ENCODE data around the gene SCLY. TPM values are rescaled to one million over a fixed set of nuclear protein-coding genes. Genes with fewer than 3 reads are reported as not detected.

SCLY gene
- polyA plus RNA-seq, 2 of the 4 experiments (the other 2 are of a cell fraction) = 19.0 to 28.3 TPM

DNA sequence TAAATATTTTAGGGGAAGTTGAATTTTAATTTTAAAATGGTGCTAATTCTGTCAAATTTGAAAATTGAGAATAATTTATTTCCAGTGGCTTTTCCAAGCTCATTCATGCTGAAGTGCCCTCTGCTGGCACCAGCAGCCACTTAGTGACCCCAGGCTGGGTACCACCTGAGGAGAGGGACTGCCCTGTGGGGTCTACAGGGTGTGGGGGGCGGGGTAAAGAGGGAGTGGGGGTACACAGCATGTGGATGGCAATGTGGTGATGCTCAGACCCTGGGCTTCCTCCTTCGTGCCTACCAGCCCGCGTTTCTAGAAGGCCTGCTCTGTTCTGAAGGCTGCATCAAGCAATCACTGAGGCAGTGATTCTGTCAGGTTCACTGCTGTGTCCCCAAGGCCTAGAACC is 45.1 kb upstream of the SCLY start:
- ChIA-PET POLR2A (no interaction called here), CTCF (no interaction called here)
- H3K27ac ChIP-seq = no peak overlapping the region
- DNase-seq (ENCODE audit: low read depth in 1 of 2, low spot score in 1 of 2) (no peak), FAIRE-seq (no peak), ATAC-seq (no peak)
- no peak overlapping the region for H3K4me2 ChIP-seq
- 74% methylated on average over 4 of the region's 4 CpGs for WGBS (ENCODE audit: missing lambda C conversion rate)
- H3K4me1 ChIP-seq = 0 out of 3 replicates have a peak, but pooled peaks cover under 1% of the 10 kb centered on the region
- peak; percentile 48; the same call in 2 of the 3 replicates for TF ChIP-seq SMC3 (IDR thresholded peaks at IDR 0.05)
- no peak for TF ChIP-seq FOXS1 (CRISPR knock-in tag; IDR thresholded peaks at IDR 0.05)
- no peak for TF ChIP-seq JUN (IDR thresholded peaks at IDR 0.05)
- TF ChIP-seq RAD21 (conservative IDR thresholded peaks at IDR 0.05 in 1 of 2, IDR thresholded peaks at IDR 0.05 in 1 of 2) = peak; percentile 16 to 28; a peak in 2 of 5 replicates
- TF ChIP-seq, protein P1, sequence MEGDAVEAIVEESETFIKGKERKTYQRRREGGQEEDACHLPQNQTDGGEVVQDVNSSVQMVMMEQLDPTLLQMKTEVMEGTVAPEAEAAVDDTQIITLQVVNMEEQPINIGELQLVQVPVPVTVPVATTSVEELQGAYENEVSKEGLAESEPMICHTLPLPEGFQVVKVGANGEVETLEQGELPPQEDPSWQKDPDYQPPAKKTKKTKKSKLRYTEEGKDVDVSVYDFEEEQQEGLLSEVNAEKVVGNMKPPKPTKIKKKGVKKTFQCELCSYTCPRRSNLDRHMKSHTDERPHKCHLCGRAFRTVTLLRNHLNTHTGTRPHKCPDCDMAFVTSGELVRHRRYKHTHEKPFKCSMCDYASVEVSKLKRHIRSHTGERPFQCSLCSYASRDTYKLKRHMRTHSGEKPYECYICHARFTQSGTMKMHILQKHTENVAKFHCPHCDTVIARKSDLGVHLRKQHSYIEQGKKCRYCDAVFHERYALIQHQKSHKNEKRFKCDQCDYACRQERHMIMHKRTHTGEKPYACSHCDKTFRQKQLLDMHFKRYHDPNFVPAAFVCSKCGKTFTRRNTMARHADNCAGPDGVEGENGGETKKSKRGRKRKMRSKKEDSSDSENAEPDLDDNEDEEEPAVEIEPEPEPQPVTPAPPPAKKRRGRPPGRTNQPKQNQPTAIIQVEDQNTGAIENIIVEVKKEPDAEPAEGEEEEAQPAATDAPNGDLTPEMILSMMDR (IDR thresholded peaks at IDR 0.05) = peak; percentile 30; the same call in 2 of the 3 replicates
- no peak for TF ChIP-seq POLR2A (IDR thresholded peaks at IDR 0.05; ENCODE audit: low read length)
- TF ChIP-seq FOSB (CRISPR knock-in tag; IDR thresholded peaks at IDR 0.05) = no peak
- no peak for TF ChIP-seq MYC (IDR thresholded peaks at IDR 0.05; ENCODE audit: borderline replicate concordance, low read length)
- TF ChIP-seq HOXB5 (CRISPR knock-in tag; IDR thresholded peaks at IDR 0.05) = no peak
- TF ChIP-seq, protein P2, sequence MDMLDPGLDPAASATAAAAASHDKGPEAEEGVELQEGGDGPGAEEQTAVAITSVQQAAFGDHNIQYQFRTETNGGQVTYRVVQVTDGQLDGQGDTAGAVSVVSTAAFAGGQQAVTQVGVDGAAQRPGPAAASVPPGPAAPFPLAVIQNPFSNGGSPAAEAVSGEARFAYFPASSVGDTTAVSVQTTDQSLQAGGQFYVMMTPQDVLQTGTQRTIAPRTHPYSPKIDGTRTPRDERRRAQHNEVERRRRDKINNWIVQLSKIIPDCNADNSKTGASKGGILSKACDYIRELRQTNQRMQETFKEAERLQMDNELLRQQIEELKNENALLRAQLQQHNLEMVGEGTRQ (IDR thresholded peaks at IDR 0.05) = no peak
- no peak for TF ChIP-seq TFCP2L1 (CRISPR knock-in tag; IDR thresholded peaks at IDR 0.05)
- TF ChIP-seq CHD4 (IDR thresholded peaks at IDR 0.05; ENCODE audit: borderline replicate concordance) = no peak
- no peak for TF ChIP-seq HEYL (CRISPR knock-in tag; IDR thresholded peaks at IDR 0.05)
- TF ChIP-seq KDM5A (IDR thresholded peaks at IDR 0.05) = no peak
- no peak for TF ChIP-seq MAFK (IDR thresholded peaks at IDR 0.05; ENCODE audit: partially characterized antibody)
- no peaks in the 10 kb centered on the region for H3K9me3 ChIP-seq
- H3K4me3 ChIP-seq = no peak overlapping the region

DNA sequence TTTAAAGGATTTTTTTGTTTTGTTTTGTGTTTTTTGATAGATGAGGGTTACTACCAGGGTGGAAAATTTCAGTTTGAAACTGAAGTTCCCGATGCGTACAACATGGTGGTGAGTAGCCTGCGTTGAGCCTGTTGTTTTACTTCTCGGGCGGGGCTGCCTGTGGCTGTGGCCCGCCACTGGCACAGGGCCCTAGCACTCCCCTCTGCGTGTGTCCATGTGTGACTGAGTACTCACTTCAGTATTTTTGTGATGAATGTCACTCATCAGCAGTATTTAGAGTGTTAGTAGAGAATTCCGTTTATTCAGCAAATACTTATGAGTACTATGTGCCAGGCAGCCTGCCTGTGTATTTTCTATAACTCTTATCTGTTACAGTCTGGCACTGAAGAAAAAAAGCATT is 44.3 kb upstream of the SCLY start:
- 92% methylated on average over 8 of the region's 8 CpGs for WGBS (ENCODE audit: missing lambda C conversion rate)
- DNase-seq (ENCODE audit: low read depth in 1 of 2, low spot score in 1 of 2) (no peak), ATAC-seq (no peak), FAIRE-seq (no peak)
- Histone ChIP-seq H3K27ac (no peak overlapping the region), H3K9me3 (no peaks in the 10 kb centered on the region), H3K4me1 (0 out of 3 replicates have a peak, but pooled peaks cover 7% of the 10 kb centered on the region), H3K4me3 (no peak overlapping the region), H3K4me2 (no peak overlapping the region)
- POLR2A ChIA-PET = no interaction called here
- CTCF ChIA-PET = no interaction called here
- TF ChIP-seq JUNB (IDR thresholded peaks at IDR 0.05) = no peak
- TF ChIP-seq EP300 (IDR thresholded peaks at IDR 0.05) = no peak
- peak; percentile 10 for TF ChIP-seq MAFK (IDR thresholded peaks at IDR 0.05; ENCODE audit: partially characterized antibody)
- no peak for TF ChIP-seq CHD2 (IDR thresholded peaks at IDR 0.05; ENCODE audit: low read length, partially characterized antibody)
- TF ChIP-seq RCOR1 (IDR thresholded peaks at IDR 0.05; ENCODE audit: low read depth, low read length) = no peak
- TF ChIP-seq, protein P2 (IDR thresholded peaks at IDR 0.05) = no peak

DNA sequence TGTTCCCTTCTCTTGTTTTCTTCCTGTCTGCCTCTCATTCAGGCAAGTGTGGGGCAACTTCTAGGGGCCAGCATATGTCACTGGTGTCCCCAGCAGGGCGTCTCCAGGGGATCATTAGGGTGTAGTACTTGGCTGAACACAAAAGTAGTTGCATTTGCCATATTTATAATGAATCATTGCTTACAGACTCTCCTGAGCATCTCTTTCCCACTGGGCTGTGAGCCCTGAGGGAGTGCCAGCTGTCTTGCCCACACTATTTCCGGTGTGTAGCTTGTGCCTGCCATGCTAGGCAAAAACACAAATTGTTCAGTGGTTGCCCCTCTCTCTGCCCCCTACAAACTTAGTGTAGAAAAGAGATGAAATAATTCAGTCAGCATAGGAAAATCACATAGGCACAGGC is 40.8 kb upstream of the SCLY start:
- TF ChIP-seq MAFK (IDR thresholded peaks at IDR 0.05; ENCODE audit: partially characterized antibody) (no peak), FOSL2 (IDR thresholded peaks at IDR 0.05) (no peak), FOSL2 (CRISPR knock-in tag; IDR thresholded peaks at IDR 0.05) (no peak), NFE2L2 (conservative IDR thresholded peaks at IDR 0.05; ENCODE audit: low read length) (no peak)
- TF ChIP-seq, protein P3, sequence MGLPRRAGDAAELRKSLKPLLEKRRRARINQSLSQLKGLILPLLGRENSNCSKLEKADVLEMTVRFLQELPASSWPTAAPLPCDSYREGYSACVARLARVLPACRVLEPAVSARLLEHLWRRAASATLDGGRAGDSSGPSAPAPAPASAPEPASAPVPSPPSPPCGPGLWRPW (IDR thresholded peaks at IDR 0.05) = no peak
- TF ChIP-seq, protein P2 (IDR thresholded peaks at IDR 0.05) = no peak
- no peak for FAIRE-seq
- H3K9me3 ChIP-seq = no peaks in the 10 kb centered on the region
- no peak overlapping the region for H3K27ac ChIP-seq
- no peak overlapping the region for H3K4me3 ChIP-seq
- H3K4me1 ChIP-seq = 0 out of 3 replicates have a peak, but pooled peaks cover 7% of the 10 kb centered on the region
- no peak overlapping the region for H3K4me2 ChIP-seq
- ChIA-PET CTCF (no interaction called here), POLR2A (no interaction called here)
- DNase-seq (ENCODE audit: low read depth in 1 of 2, low spot score in 1 of 2) = no peak
- ATAC-seq = no peak
- WGBS (ENCODE audit: missing lambda C conversion rate) = 80% methylated on average over 2 of the region's 2 CpGs
